Stimulated activated effector memory CD8-positive, alpha-beta T cell treated with anti-CD3 and anti-CD28 coated beads, Interleukin-12 subunit alpha, Interleukin-12 subunit beta, amount 100 ng/mL, for 72 hours (primary cell): ENCODE measurements around the gene UBALD2.
A peak's percentile ranks its signal among the peaks of the same experiment; 100 is the strongest.
"Not testable (repeated sequence)": the region's sequence is repeated elsewhere in the genome, so short reads cannot be mapped to it uniquely, and the experiment has no call there.

Experiments
- ATAC-seq: fragments of 150-1000 bp; cut with Tn5 transposase; 2 replicates; pipeline ENCODE4 v1.10.0; 2021
- DNase-seq, 2 donors: peaks; one replicate each; pipeline ENCODE4 v3.0.0; 2021 to 2022; ENCODE audit warnings: low spot score in 2 of 2
- H3K27ac Mint-ChIP-seq: one replicate; pipeline ENCODE4 v1.8.0; 2022; ENCODE audit warnings: mild to moderate bottlenecking, mixed read lengths
- H3K36me3 Mint-ChIP-seq: one replicate; pipeline ENCODE4 v1.8.0; 2022; ENCODE audit warnings: mild to moderate bottlenecking, mixed read lengths
- H3K4me1 Mint-ChIP-seq: one replicate; pipeline ENCODE4 v1.8.0; 2022; ENCODE audit warnings: mixed read lengths
- H3K4me3 Mint-ChIP-seq: one replicate; pipeline ENCODE4 v1.8.0; 2022; ENCODE audit warnings: mild to moderate bottlenecking, mixed read lengths
- H3K9me3 Mint-ChIP-seq: one replicate; pipeline ENCODE4 v1.8.0; 2022; ENCODE audit warnings: mixed read lengths

Gene UBALD2

GRCh38 chr17:76267051-76267576 is 2.0 kb downstream of the UBALD2 start:
- Mint-ChIP-seq H3K27ac (peak overlapping the region; percentile 96), H3K4me3 (peak overlapping the region; percentile 88), H3K36me3 (peaks cover 83% of the 10 kb centered on the region), H3K4me1 (peaks cover 59% of the 10 kb centered on the region), H3K9me3 (no peaks in the 10 kb centered on the region)
- DNase-seq = peak in 1 of 2 donors; percentile 60
- ATAC-seq = no peak

- Mint-ChIP-seq H3K4me3 (peak overlapping the region; percentile 88), H3K36me3 (peaks cover 87% of the 10 kb centered on the region), H3K27ac (peak overlapping the region; percentile 96), H3K4me1 (peaks cover 59% of the 10 kb centered on the region)
- ATAC-seq, H3K9me3 Mint-ChIP-seq: not testable (repeated sequence)
- peak in 1 of 2 donors; percentile 58 for DNase-seq
Observed at GRCh38 chr17:76267581-76268001, 2.4 kb downstream of the UBALD2 start.

GRCh38 chr17:76268015-76268749 is 3.0 kb downstream of the UBALD2 start:
- no peaks in the 10 kb centered on the region for H3K9me3 Mint-ChIP-seq
- ATAC-seq = peak; percentile 11
- DNase-seq = peak in 1 of 2 donors; percentile 83
- peaks cover 89% of the 10 kb centered on the region for H3K36me3 Mint-ChIP-seq
- H3K4me1 Mint-ChIP-seq = peaks cover 59% of the 10 kb centered on the region
- H3K4me3 Mint-ChIP-seq = peak overlapping the region; percentile 88
- peak overlapping the region; percentile 96 for H3K27ac Mint-ChIP-seq

- Mint-ChIP-seq H3K4me1 (peaks cover 59% of the 10 kb centered on the region), H3K9me3 (no peaks in the 10 kb centered on the region), H3K4me3 (peak overlapping the region; percentile 88), H3K36me3 (peaks cover 100% of the 10 kb centered on the region), H3K27ac (peak overlapping the region; percentile 96)
- peak in 1 of 2 donors; percentile 69 for DNase-seq
- no peak for ATAC-seq
Observed at GRCh38 chr17:76268991-76269981, 4.1 kb downstream of the UBALD2 start.

GRCh38 chr17:76270127-76270592 is 5.0 kb downstream of the UBALD2 start:
- Mint-ChIP-seq H3K4me3 (peak overlapping the region; percentile 88), H3K9me3 (no peaks in the 10 kb centered on the region), H3K4me1 (peaks cover 60% of the 10 kb centered on the region), H3K27ac (peak overlapping the region; percentile 96), H3K36me3 (peaks cover 100% of the 10 kb centered on the region)
- DNase-seq (no peak), ATAC-seq (no peak)

- ATAC-seq = no peak
- H3K27ac Mint-ChIP-seq = peak overlapping the region; percentile 96
- H3K9me3 Mint-ChIP-seq = no peaks in the 10 kb centered on the region
- DNase-seq = peak in 1 of 2 donors; percentile 75
- peaks cover 63% of the 10 kb centered on the region for H3K4me1 Mint-ChIP-seq
- peak overlapping the region; percentile 88 for H3K4me3 Mint-ChIP-seq
- H3K36me3 Mint-ChIP-seq = peaks cover 100% of the 10 kb centered on the region
Observed at GRCh38 chr17:76270770-76271668, 5.9 kb downstream of the UBALD2 start.

GRCh38 chr17:76271669-76272540 is 6.8 kb downstream of the UBALD2 start:
- Mint-ChIP-seq H3K9me3 (no peaks in the 10 kb centered on the region), H3K36me3 (peaks cover 95% of the 10 kb centered on the region), H3K4me3 (peak overlapping the region; percentile 88), H3K4me1 (peaks cover 72% of the 10 kb centered on the region), H3K27ac (peak overlapping the region; percentile 96)
- DNase-seq (peak; percentile 57 to 90), ATAC-seq (peak; percentile 58)

GRCh38 chr17:76272541-76273444 is 7.6 kb downstream of the UBALD2 start:
- Mint-ChIP-seq H3K36me3 (peaks cover 86% of the 10 kb centered on the region), H3K27ac (peak overlapping the region; percentile 96), H3K4me1 (peaks cover 75% of the 10 kb centered on the region)

GRCh38 chr17:76273445-76274111 is 8.4 kb downstream of the UBALD2 start:
- peaks cover 78% of the 10 kb centered on the region for H3K36me3 Mint-ChIP-seq
- no peaks in the 10 kb centered on the region for H3K9me3 Mint-ChIP-seq
- DNase-seq (peak in 1 of 2 donors; percentile 67), ATAC-seq (no peak)
- peak overlapping the region; percentile 88 for H3K4me3 Mint-ChIP-seq
- H3K27ac Mint-ChIP-seq = peak overlapping the region; percentile 96
- H3K4me1 Mint-ChIP-seq = peaks cover 69% of the 10 kb centered on the region

More at GRCh38 chr17:76272541-76273444, 7.6 kb downstream of the UBALD2 start:
- peak overlapping the region; percentile 88 for H3K4me3 Mint-ChIP-seq
- no peaks in the 10 kb centered on the region for H3K9me3 Mint-ChIP-seq
- ATAC-seq (peak; percentile 44), DNase-seq (peak in 1 of 2 donors; percentile 82)

GRCh38 chr17:76274112-76274956 is 9.2 kb downstream of the UBALD2 start:
- Mint-ChIP-seq H3K4me1 (peaks cover 63% of the 10 kb centered on the region), H3K27ac (peak overlapping the region; percentile 96), H3K4me3 (no peak overlapping the region), H3K9me3 (no peaks in the 10 kb centered on the region), H3K36me3 (peaks cover 71% of the 10 kb centered on the region)
- peak in 1 of 2 donors; percentile 64 for DNase-seq
- ATAC-seq = no peak

GRCh38 chr17:76275382-76276068 is 10.4 kb downstream of the UBALD2 start:
- DNase-seq = peak in 1 of 2 donors; percentile 61
- no peak for ATAC-seq
- Mint-ChIP-seq H3K27ac (peak overlapping the region; percentile 14), H3K4me3 (no peak overlapping the region), H3K36me3 (peaks cover 59% of the 10 kb centered on the region), H3K4me1 (peaks cover 61% of the 10 kb centered on the region), H3K9me3 (no peaks in the 10 kb centered on the region)
